Jurkat, Clone E6-1 (cell line): Measurements from ENCODE around the gene RSAD1. TPM values are rescaled to one million over a fixed set of nuclear protein-coding genes. Genes with fewer than 3 reads are reported as not detected.

Experiments used
- DNase-seq: peaks from one replicate; pipeline ENCODE4 v3.0.0-alpha.2; 2011; ENCODE audit warnings: low read depth, low spot score
- H3K4me3 ChIP-seq: 2 replicates; pipeline ENCODE4 v1.5.1; 2011; ENCODE audit warnings: mild to moderate bottlenecking, low read length, control low read depth, moderate library complexity
- polyA plus RNA-seq: library from polyadenylated mRNA; unstranded; fragments of >200 nt; gene quantifications from one replicate; pipeline ENCODE4 v1.2.1, GENCODE V29; 2012; ENCODE audit warnings: missing spikeins; ENCODE audit not compliant: insufficient read length, insufficient read depth

RSAD1 gene
- 84.2 TPM for polyA plus RNA-seq

DNA sequence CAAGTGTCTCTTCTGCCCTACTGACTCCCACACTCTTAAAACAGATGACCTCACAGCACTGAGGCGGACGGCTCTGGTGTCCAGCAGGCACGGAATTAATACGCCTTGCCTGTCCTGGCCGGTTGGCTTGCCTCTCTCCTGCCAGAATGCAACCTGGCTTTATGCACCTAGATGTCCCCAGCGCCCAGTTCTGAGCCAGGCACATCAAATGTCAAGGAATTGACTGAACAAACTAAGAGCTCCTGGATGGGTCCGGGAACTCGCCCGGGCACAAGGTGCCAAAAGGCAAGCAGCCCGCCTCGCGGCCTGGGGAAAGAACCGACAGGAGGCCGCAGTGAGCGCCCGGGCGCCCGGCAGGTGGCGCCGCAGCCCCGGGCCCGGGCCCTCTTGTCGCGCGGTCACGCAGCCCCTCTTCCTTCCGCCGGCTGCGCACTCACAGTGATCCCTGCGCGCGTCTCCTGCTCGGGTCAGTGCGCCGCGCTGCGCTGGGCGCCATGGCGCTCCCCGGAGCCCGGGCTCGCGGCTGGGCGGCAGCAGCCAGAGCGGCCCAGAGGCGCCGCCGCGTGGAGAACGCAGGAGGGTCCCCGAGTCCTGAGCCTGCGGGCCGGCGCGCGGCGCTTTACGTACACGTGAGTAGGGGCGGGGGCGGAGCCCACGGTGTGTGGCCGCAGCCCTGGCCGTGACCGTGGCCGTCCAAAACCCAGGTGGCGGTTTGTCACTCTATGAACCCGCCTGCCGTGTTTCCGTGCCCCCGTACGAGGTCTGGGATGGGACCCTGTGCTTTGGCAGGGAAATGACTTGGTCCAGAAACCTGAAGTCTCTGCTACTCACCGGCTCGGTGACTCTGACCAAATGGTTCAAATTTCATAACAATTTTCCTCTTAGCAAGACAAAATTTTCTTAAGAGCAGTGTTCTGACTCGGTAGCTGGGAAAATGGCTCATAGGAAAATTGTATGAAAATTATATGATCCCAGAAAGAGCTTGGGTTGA lies at the start of gene RSAD1:
TSS of gene RSAD1 (plus strand) at position 470 of the 991 bp plus-strand sequence. CDS start at position 495, 25 bp downstream.
- peak within 1 kb of the TSS; percentile 94 for H3K4me3 ChIP-seq
- peak; percentile 84 for DNase-seq

DNA sequence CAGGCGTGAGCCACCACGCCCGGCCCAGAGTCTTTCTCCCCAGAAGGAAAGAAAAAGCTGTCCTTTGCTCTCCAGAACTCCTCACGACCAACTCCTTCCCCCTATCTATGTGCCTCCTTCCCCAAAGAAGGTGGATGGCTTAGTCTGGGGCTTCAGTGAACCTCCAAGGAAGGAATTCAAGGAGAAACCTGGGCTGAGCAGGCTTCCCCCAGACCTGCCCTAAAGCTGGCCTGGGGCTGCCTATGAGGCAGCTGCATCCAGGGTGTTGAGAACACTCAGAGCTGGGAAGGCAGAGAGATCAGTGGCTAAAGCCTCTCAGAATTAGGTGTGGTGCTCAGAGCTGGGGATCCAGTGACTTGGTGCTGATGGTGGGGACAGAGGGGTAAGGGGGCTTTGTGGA lies 48.9 kb upstream of the RSAD1 start:
- H3K4me3 ChIP-seq: no peak overlapping the region
- no peak for DNase-seq

- H3K4me3 ChIP-seq: no peak overlapping the region
- no peak for DNase-seq
Observed at GRCh38 chr17:50430821-50431618, 47.6 kb upstream of the RSAD1 start.

DNA sequence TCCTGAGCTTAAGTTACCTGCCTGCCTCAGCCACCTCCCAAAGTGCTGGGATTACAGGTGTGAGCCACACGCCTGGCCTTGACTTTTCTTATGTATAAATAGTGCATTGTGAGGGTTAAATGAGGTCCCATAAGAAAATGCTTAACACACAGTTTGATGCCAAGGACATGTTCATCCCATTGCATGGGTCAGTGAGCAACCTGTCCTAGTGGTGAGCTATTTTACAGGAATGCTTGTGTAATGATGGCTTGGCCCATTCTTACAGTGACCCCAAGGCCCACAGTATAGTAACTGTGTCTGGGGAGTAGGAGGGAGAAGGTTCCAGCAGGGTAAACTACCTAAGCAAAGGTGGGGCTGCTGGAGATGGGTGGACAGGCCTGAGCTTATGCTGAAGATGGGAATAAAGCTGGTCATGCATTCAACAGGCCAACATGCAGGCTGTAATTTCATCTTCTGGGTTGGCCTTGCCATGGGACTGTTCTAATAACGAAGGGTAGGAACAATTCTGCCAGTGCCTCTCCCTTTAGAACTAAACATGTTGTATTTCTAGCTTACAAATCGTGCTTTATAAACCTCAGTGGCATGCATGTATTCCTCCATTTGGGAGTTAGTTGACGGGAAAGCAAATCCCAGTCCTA lies 46.4 kb upstream of the RSAD1 start:
- no peak overlapping the region for H3K4me3 ChIP-seq
- no peak for DNase-seq

DNA sequence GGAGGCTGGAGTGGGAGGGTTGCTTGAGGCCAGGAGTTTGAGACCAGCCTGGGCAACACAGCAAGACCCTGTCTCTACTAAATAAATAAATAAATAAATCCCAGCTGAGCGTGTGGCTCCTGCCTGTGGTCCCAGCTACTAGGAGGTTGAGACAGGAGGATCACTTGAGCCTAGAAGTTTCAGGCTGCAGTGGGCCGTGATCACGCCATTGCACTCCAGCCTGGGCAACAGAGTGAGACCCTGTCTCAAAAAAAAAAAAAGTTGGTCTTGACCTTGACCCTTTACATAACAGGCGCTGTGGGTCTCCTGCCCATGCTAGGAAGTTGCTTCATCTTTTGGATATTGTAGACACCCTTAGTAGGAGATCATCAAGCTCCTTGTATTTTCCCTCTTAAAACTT lies 41.3 kb upstream of the RSAD1 start:
- H3K4me3 ChIP-seq: no peak overlapping the region
- DNase-seq: no peak

GRCh38 chr17:50439008-50439407 lies 39.7 kb upstream of the RSAD1 start:
- H3K4me3 ChIP-seq: no peak overlapping the region
- DNase-seq: no peak

DNA sequence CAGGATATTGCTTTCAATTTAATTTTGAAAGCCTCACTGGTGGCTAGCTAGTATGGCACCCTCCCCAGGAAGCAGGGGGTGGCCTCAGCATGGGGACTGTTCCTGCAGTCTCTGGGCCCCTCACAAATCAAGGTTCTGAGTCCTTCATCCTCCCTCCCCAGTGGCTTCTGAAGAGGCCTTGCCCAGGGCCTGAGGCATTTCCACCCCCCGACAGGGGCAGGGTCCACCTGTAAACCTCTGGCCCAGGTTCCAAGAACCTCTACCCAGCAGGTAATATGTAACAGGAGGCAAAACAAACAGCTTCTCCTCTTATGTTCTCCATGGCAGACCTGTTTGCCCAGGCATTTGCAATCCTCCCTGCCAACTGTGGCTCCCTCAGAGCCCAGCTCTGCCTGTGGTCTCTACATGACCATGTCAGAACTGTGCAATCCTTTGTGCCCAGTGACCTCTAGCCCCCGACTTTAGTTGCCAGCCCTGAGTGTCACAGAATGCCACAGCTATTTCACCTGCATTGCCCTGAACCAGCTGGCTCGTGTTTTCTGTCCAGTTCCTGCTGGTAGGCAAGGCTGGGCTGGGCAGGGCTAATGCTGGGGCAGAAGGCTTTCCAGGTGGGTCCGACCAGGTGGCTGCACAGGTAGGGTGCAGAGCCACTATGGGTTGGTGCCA lies 38.4 kb upstream of the RSAD1 start:
- DNase-seq: no peak
- H3K4me3 ChIP-seq: no peak overlapping the region

DNA sequence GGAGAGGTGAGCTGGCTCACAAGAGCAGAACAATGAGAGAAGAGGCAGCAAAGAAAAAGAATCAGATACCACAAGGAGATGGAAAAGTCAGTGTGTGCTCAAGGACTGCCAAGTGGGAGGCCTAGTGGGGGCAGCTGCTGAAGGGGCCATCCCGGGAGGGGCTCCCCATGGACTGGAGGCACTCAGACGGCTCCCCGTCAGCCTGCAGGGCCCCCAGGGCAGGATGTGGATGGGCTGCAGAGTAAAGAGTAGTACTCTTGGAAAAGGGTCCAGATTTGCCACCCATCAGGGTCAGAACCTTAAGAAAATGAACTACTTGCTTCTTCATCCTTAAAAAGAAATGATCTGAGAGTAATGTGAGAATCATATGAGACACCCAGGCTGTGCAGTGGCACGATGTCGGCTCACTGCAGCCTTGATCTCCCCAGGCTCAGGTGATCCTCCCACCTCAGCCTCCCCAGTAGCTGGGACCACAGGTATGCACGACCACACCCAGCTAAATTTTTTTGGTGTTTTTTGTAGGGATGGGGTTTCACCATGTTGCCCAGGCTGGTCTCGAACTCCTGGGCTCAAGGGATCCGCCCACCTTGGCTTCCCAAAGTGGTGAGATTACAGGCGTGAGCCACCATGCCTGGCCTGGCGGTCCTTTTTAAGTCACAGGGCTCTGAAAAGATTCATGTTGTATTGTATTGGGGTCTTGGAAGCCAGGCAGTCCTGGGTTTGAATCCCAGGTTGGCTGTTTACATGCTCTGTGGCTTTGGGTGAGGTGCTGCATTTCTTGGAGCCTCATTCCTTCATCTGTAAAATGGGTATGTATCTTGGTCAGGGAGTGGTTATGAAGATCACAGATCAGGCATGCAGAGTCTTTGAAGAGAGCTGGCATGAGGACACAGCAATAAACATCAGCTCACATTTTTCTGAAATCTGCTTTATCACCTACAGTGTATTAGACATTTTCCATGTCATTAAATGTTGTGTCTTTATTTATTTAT lies 37.5 kb upstream of the RSAD1 start:
- no peak for DNase-seq

DNA sequence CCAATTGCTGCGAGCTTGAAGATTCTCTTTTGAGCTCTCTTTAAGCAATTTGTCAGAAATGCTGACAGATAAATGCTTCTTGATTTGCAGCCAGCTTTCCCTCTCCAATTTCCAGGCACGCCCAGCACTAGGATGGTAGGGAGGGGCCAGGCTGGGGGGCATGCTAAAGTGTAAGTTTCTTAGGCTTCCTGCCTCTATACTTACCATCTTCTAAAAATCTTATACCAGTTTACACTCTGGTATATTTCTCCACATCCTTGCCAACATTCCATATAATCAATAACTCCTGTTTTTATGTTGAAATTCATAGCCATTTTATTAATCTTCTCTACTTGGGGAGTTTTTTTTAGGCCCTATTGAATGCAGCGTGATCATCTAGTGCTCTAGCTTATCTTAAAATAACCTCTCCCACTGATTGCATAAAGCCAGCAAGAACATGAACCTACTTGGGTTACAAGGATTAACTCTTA lies 35.1 kb upstream of the RSAD1 start:
- no peak overlapping the region for H3K4me3 ChIP-seq
- no peak for DNase-seq

More for the DNA sequence above, 37.5 kb upstream of the RSAD1 start:
- no peak overlapping the region for H3K4me3 ChIP-seq

DNA sequence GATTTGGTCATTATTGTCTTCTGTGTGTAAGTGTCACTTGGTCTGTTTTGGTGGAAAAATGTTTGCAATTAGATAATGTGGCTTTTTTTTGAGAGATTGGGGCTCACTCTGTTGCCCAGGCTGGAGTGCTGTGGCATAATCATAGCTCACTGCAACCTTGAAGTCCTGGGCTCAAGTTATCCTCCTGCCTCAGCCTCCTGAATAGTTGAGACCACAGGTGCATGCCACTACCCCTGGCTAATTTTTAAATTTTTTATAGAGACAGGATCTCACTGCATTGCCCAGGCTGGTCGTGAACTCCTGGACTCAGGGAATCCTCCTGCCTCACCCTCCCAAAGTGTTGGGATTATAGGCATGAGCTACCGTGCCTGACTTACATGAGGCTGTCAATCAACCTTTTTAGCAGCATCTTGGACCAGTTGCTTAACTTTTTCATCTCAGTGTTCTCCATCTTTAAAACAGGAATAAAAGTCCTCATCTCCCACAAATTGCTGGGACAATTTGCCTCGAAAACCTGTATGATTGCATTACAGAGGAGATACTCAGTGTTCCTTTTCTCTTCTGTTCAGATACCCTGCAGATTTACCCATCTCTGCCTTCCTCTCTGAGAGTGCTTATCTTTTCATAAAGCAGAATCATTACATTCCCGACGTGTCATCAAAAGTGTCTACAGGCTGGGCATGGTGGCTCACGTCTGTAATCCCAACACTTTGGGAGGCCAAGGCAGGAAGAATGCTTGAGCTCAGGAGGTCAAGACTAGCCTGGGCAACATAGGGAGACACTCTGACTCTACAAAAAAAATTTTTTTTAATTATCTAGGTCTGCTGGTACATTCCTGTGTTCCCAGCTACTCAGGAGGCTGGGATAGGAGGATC lies 33.6 kb upstream of the RSAD1 start:
- DNase-seq: no peak
- no peak overlapping the region for H3K4me3 ChIP-seq

GRCh38 chr17:50445730-50446325 lies 32.8 kb upstream of the RSAD1 start:
- no peak overlapping the region for H3K4me3 ChIP-seq
- DNase-seq: no peak

GRCh38 chr17:50447870-50448595 lies 30.6 kb upstream of the RSAD1 start:
- DNase-seq: no peak

DNA sequence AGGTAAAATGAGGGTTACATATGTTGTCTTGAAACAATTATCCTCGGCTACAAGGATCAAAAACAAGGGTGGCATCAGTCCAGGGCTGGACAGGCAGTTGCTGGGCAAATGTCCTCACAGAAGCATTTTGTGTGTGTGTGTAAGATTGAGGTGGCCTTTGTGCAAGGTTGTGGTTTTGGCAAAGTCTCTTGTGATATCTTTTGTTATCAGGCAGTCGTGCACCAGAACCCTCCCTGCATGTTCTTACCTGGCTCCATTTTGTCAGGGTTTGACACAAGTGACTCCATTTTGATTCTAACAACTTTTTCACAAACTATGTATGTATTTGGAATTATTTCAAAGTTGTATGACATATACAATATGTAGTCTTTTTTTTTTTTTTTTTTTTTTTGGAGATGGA lies 30.0 kb upstream of the RSAD1 start:
- no peak for DNase-seq
- no peak overlapping the region for H3K4me3 ChIP-seq

More at GRCh38 chr17:50447870-50448595, 30.6 kb upstream of the RSAD1 start:
- no peak overlapping the region for H3K4me3 ChIP-seq

- no peak for DNase-seq
- H3K4me3 ChIP-seq: no peak overlapping the region
Observed at GRCh38 chr17:50451943-50452629, 26.6 kb upstream of the RSAD1 start.

DNA sequence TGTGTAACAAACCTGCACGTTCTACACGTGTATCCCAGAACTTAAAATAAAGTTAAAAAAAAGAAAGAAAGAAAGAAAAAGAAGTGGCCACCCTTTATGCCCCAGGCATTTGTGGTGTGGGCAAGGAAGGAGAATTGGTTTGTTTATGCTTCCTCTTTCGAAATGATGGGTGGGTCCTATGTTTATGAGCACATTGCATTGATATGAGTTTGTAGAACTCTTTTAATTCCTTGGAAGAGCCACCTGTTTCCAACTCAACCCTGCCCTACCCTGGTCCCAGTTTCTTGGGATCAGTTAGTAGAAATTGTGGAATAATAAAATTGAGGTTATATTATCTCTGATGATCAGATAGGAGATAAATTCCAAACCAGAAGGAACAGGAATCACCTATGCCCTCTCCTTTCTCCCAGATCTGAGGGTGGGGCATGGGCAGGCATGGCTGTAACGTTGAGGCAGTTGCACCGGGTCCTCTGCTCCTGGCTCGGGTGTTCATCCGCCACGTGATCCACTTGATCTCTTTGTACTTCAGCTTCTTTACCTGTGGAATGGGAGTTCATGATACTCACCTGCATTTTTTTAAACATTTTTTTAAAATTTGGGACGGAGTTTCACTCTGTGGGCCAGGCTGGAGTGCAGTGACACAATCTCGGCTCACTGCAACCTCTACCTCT lies 25.9 kb upstream of the RSAD1 start:
- no peak for DNase-seq

More for the DNA sequence above, 25.9 kb upstream of the RSAD1 start:
- H3K4me3 ChIP-seq: no peak overlapping the region
